Immature natural killer cell (primary cell): Measurements from ENCODE around the gene GRK6. TPM values are rescaled to one million over a fixed set of nuclear protein-coding genes. Genes with fewer than 3 reads are reported as not detected.

ENCODE experiments used
- DNase-seq, 3 donors: peaks; one replicate each; pipeline ENCODE4 v3.0.0; 2022; ENCODE audit warnings: mixed read lengths in 1 of 3
- H3K27ac Mint-ChIP-seq, 6 donors: one replicate each; pipeline ENCODE4 v1.8.0; 2020; ENCODE audit warnings: mixed read lengths in 6 of 6, mild to moderate bottlenecking in 5 of 6, inconsistent platforms in 4 of 6, moderate library complexity in 3 of 6
- H3K27me3 Mint-ChIP-seq, 3 donors: one replicate each; pipeline ENCODE4 v1.8.0; 2020 to 2021; ENCODE audit warnings: low read depth in 3 of 3, mild to moderate bottlenecking in 3 of 3, mixed read lengths in 3 of 3, moderate library complexity in 3 of 3, inconsistent platforms in 1 of 3
- H3K36me3 Mint-ChIP-seq, 3 donors: one replicate each; pipeline ENCODE4 v1.8.0; 2020; ENCODE audit warnings: mixed read lengths in 3 of 3, inconsistent platforms in 2 of 3, mild to moderate bottlenecking in 2 of 3
- H3K4me1 Mint-ChIP-seq, 2 donors: one replicate each; pipeline ENCODE4 v1.8.0; 2020; ENCODE audit warnings: inconsistent platforms in 2 of 2, mild to moderate bottlenecking in 2 of 2, mixed read lengths in 2 of 2, moderate library complexity in 1 of 2
- H3K4me3 Mint-ChIP-seq, 5 donors: one replicate each; pipeline ENCODE4 v1.8.0; 2020; ENCODE audit warnings: mild to moderate bottlenecking in 5 of 5, mixed read lengths in 5 of 5, inconsistent platforms in 3 of 5, moderate library complexity in 3 of 5
- H3K9me3 Mint-ChIP-seq, 6 donors: one replicate each; pipeline ENCODE4 v1.8.0; 2020; ENCODE audit warnings: mild to moderate bottlenecking in 6 of 6, mixed read lengths in 6 of 6, inconsistent platforms in 4 of 6, moderate library complexity in 3 of 6
- polyA plus RNA-seq, 3 donors: library from polyadenylated mRNA; unstranded; fragments of 300-500 nt; fragmentation: Illumina TruSeq; gene quantifications; one replicate each; pipeline ENCODE4 v1.2.3, GENCODE V29; 2021

GRK6 gene
- polyA plus RNA-seq, 3 donors from 2014 or later = 102 to 129 (median 103) TPM

GRCh38 chr5:177423671-177424070 lies 2.8 kb upstream of the GRK6 start:
- Mint-ChIP-seq H3K27me3 (peaks cover 6 to 14% (median 6%) of the 10 kb centered on the region in 3 donors), H3K27ac (no peak overlapping the region), H3K4me1 (peaks cover 35 to 38% of the 10 kb centered on the region in 2 donors)

DNA sequence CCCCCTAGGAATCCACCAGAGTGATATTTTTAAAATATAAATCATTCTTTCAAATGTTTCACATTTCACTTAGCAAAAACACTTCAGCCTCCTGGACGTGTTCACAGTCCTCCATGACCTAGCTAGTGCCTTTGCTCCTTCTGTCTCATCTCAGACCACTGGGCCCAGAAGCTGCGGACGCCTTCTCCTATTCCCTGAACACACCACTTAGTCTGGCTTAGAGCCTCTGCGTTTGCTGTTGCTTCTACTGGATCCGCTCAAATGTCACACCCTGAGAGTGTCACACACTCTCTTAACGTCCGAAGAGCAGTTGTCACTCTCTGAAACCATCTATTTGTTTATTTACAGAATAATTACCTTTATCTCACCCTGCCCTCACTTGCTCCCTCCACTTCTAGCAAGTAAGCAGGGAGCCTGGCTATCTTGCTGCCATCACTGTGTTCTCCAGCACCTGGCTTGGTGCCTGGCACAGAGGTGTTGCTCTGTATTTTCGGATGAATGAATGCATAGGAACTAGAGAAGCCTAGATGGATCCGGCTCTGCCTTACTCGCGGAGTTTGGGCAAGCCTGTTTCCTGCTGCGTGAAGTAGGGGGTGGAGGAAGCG lies 1.2 kb upstream of the GRK6 start:
- Mint-ChIP-seq H3K36me3 (no peaks in the 10 kb centered on the region), H3K4me1 (peaks cover 51 to 54% of the 10 kb centered on the region in 2 donors), H3K27ac (peak overlapping the region; percentile 96 to 99 (median 98)), H3K9me3 (no peaks in the 10 kb centered on the region), H3K27me3 (peaks cover 9 to 17% (median 11%) of the 10 kb centered on the region in 3 donors), H3K4me3 (peak overlapping the region; percentile 84 to 96 (median 92))
- no peak for DNase-seq

More at GRCh38 chr5:177423671-177424070, 2.8 kb upstream of the GRK6 start:
- H3K36me3 Mint-ChIP-seq = no peaks in the 10 kb centered on the region
- DNase-seq = no peak
- no peaks in the 10 kb centered on the region for H3K9me3 Mint-ChIP-seq
- no peak overlapping the region for H3K4me3 Mint-ChIP-seq

GRCh38 chr5:177425801-177426565 lies 493 bp upstream of the GRK6 start:
- H3K27ac Mint-ChIP-seq = peak overlapping the region; percentile 96 to 99 (median 98)
- no peaks in the 10 kb centered on the region for H3K9me3 Mint-ChIP-seq
- peaks cover 9 to 20% (median 11%) of the 10 kb centered on the region in 3 donors for H3K27me3 Mint-ChIP-seq
- H3K4me1 Mint-ChIP-seq = peaks cover 58 to 61% of the 10 kb centered on the region in 2 donors
- peak overlapping the region; percentile 84 to 96 (median 92) for H3K4me3 Mint-ChIP-seq
- no peaks in the 10 kb centered on the region for H3K36me3 Mint-ChIP-seq
- DNase-seq = peak; percentile 100

GRCh38 chr5:177427211-177427822 lies 841 bp downstream of the GRK6 start:
- Mint-ChIP-seq H3K36me3 (peaks cover 0 to 4% (median 0%) of the 10 kb centered on the region in 3 donors), H3K27ac (peak overlapping the region; percentile 93 to 99 (median 97)), H3K4me3 (peak overlapping the region; percentile 93 to 95 (median 94)), H3K4me1 (peaks cover 72 to 74% of the 10 kb centered on the region in 2 donors), H3K9me3 (no peaks in the 10 kb centered on the region), H3K27me3 (peaks cover 12 to 29% (median 15%) of the 10 kb centered on the region in 3 donors)
- no peak for DNase-seq

- peak overlapping the region; percentile 93 to 95 (median 94) for H3K4me3 Mint-ChIP-seq
- peaks cover 12 to 29% (median 15%) of the 10 kb centered on the region in 3 donors for H3K27me3 Mint-ChIP-seq
- peaks cover 78% of the 10 kb centered on the region in 2 donors for H3K4me1 Mint-ChIP-seq
- no peak for DNase-seq
- peak overlapping the region; percentile 93 to 99 (median 97) for H3K27ac Mint-ChIP-seq
- H3K9me3 Mint-ChIP-seq = no peaks in the 10 kb centered on the region
- peaks cover 0 to 4% (median 0%) of the 10 kb centered on the region in 3 donors for H3K36me3 Mint-ChIP-seq
These were observed 1.6 kb downstream of the GRK6 start for GRCh38 chr5:177427919-177428573.

DNA sequence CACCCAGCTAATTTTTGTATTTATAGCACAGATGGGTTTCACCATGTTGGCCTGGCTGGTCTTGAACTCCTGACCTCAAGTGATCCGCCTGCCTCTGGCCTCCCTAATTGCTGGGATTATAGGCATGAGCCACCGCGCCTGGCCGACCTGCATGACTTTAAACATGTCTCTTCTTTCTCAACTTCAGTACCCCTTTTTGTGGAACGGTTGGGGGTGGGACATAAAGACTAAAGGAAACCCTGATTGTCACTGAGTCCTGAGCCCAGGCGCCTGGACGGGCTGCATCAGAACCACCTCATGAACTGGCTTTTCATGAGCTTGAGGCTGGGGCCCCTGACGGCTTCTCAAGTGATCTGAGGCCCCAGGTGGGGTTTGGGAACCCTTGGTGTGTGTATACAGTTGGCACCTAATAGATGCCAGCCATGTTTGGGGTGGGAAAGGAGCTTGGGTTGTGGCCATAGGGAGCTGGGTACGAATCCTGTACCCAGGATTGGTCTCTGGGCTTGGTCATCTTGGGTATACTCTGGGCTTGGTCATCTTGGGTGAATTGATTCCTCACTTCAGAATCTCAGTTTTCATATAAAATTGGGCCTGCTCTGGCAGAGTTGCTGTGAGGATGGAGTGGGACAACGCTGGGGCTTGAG lies 2.2 kb downstream of the GRK6 start:
- H3K4me1 Mint-ChIP-seq = peaks cover 82 to 83% of the 10 kb centered on the region in 2 donors
- no peaks in the 10 kb centered on the region for H3K9me3 Mint-ChIP-seq
- H3K36me3 Mint-ChIP-seq = peaks cover 0 to 4% (median 0%) of the 10 kb centered on the region in 3 donors
- no peak for DNase-seq
- H3K27ac Mint-ChIP-seq = peak overlapping the region; percentile 93 to 99 (median 97)
- H3K27me3 Mint-ChIP-seq = peaks cover 12 to 29% (median 15%) of the 10 kb centered on the region in 3 donors
- H3K4me3 Mint-ChIP-seq = peak overlapping the region; percentile 93 to 95 (median 94)

GRCh38 chr5:177429248-177430040 lies 3.0 kb downstream of the GRK6 start:
- Mint-ChIP-seq H3K4me3 (peak overlapping the region; percentile 93 to 95 (median 94)), H3K27ac (peak overlapping the region; percentile 93 to 99 (median 97)), H3K9me3 (no peaks in the 10 kb centered on the region), H3K4me1 (peaks cover 84 to 85% of the 10 kb centered on the region in 2 donors), H3K36me3 (peaks cover 0 to 7% (median 3%) of the 10 kb centered on the region in 3 donors), H3K27me3 (peaks cover 14 to 29% (median 15%) of the 10 kb centered on the region in 3 donors)
- DNase-seq = peak; percentile 82 to 84 (median 83)

- peak overlapping the region; percentile 93 to 99 (median 97) for H3K27ac Mint-ChIP-seq
- peaks cover 14 to 29% (median 15%) of the 10 kb centered on the region in 3 donors for H3K27me3 Mint-ChIP-seq
- H3K4me3 Mint-ChIP-seq = peak overlapping the region; percentile 93 to 95 (median 94)
- H3K9me3 Mint-ChIP-seq = no peaks in the 10 kb centered on the region
- no peak for DNase-seq
- H3K4me1 Mint-ChIP-seq = peaks cover 85% of the 10 kb centered on the region in 2 donors
- peaks cover 0 to 13% (median 4%) of the 10 kb centered on the region in 3 donors for H3K36me3 Mint-ChIP-seq
These were observed 3.9 kb downstream of the GRK6 start for GRCh38 chr5:177430140-177430951.

DNA sequence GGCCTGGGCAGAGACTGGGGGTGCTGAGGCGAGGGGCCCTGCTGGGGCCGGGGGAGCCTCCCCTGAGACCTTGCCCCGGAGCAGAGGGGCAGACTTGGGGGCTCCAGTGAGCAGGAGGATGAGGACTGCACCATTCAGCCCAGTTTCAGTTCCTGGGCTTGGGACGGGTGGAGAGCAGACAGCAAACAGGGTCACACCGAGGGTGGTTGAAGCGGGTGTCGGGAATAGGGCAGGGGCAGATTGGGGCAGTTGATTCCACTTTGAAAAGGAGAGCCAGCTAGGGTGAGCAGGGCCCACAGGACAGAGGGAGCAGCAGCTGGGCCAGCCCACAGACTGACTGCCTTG lies 4.5 kb downstream of the GRK6 start:
- DNase-seq = no peak
- peaks cover 79 to 85% of the 10 kb centered on the region in 2 donors for H3K4me1 Mint-ChIP-seq
- peaks cover 14 to 26% (median 15%) of the 10 kb centered on the region in 3 donors for H3K27me3 Mint-ChIP-seq
- H3K36me3 Mint-ChIP-seq = peaks cover 0 to 19% (median 4%) of the 10 kb centered on the region in 3 donors
- peak overlapping the region; percentile 93 to 95 (median 94) for H3K4me3 Mint-ChIP-seq
- H3K9me3 Mint-ChIP-seq = no peaks in the 10 kb centered on the region
- H3K27ac Mint-ChIP-seq = peak overlapping the region; percentile 93 to 99 (median 97)

DNA sequence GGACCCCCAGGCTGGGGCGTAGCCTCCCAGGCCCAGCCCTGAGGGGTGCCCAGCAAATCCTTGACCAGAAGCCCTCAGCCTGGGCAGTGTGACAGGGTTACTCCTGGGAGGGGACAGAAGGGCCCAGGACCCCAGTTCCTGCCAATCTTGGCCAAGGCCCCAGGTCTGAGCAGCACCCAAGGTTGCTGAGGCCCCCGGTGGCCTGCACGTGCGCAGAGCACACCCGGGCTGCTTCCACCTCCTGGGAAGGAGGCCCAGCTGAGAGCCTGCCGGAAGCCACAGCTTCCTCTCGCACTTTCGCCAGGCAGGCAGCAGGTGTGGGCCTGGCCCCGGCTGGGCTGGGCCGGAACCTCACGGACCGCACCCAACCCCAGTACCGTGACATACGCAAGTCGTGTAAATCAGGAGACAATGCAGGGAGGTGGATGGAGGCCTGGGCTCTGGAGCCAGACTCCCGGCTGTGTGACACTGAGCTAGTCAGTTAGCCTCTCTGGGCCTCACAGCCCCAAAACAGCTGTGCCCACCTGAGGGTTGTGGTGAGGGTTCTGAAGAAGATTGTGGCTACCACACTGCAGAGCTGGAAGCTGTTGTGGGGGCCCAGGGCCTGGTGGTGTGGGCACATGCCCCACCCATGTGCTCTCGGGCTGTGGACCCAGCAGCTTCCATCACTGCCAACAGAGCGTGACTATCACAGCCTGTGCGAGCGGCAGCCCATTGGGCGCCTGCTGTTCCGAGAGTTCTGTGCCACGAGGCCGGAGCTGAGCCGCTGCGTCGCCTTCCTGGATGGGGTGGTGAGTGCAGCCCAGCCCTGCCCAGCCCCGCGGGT lies 5.1 kb downstream of the GRK6 start:
- peak overlapping the region; percentile 93 to 99 (median 97) for H3K27ac Mint-ChIP-seq
- H3K9me3 Mint-ChIP-seq = no peaks in the 10 kb centered on the region
- H3K4me3 Mint-ChIP-seq = peak overlapping the region; percentile 93 to 95 (median 94)
- peaks cover 1 to 20% (median 4%) of the 10 kb centered on the region in 3 donors for H3K36me3 Mint-ChIP-seq
- H3K27me3 Mint-ChIP-seq = peaks cover 9 to 21% (median 10%) of the 10 kb centered on the region in 3 donors
- peak; percentile 79 to 84 (median 81) for DNase-seq
- H3K4me1 Mint-ChIP-seq = peaks cover 76 to 83% of the 10 kb centered on the region in 2 donors
